RWPE2 (cell line): Measurements from ENCODE around the gene C22orf23.

Experiments used
- ATAC-seq: fragments of 200-7000 bp; cut with Tn5 transposase; 3 replicates; pipeline ENCODE4 v1.9.1; 2021; ENCODE audit warnings: low read depth
- DNase-seq: peaks from one replicate; pipeline ENCODE4 v3.0.0-alpha.2; 2020; ENCODE audit warnings: low spot score
- H3K27ac ChIP-seq: fragments of 450-650 bp; 2 replicates; pipeline ENCODE4 v1.5.1; 2017; ENCODE audit warnings: mild to moderate bottlenecking; ENCODE audit not compliant: poor library complexity, severe bottlenecking
- H3K27me3 ChIP-seq: fragments of 250-450 bp; sonication (Bioruptor Pico); 2 replicates; pipeline ENCODE4 v1.5.1; 2021; ENCODE audit warnings: mild to moderate bottlenecking, moderate library complexity; ENCODE audit not compliant: insufficient read depth, poor library complexity, severe bottlenecking
- H3K36me3 ChIP-seq: fragments of 250-450 bp; sonication (Bioruptor Pico); 2 replicates; pipeline ENCODE4 v1.5.1; 2020; ENCODE audit warnings: low read depth, mild to moderate bottlenecking, moderate library complexity
- H3K4me1 ChIP-seq: fragments of 250-450 bp; sonication (Bioruptor Pico); 2 replicates; pipeline ENCODE4 v1.5.1; 2021; ENCODE audit warnings: mild to moderate bottlenecking, moderate library complexity; ENCODE audit not compliant: insufficient read depth, poor library complexity, severe bottlenecking
- H3K4me3 ChIP-seq: fragments of 250-450 bp; sonication (Bioruptor Pico); 2 replicates; pipeline ENCODE4 v1.5.1; 2021; ENCODE audit warnings: mild to moderate bottlenecking, moderate library complexity; ENCODE audit not compliant: severe bottlenecking
- H3K9me3 ChIP-seq: fragments of 250-450 bp; sonication (Bioruptor Pico); 2 replicates; pipeline ENCODE4 v1.5.1; 2021; ENCODE audit warnings: mild to moderate bottlenecking, moderate library complexity; ENCODE audit not compliant: severe bottlenecking
- CTCF ChIP-seq: fragments of 450-650 bp; IDR thresholded peaks from one replicate; pipeline ENCODE4 v1.5.1; 2017; ENCODE audit warnings: mild to moderate bottlenecking, moderate library complexity; ENCODE audit not compliant: poor library complexity, severe bottlenecking

Gene C22orf23

DNA sequence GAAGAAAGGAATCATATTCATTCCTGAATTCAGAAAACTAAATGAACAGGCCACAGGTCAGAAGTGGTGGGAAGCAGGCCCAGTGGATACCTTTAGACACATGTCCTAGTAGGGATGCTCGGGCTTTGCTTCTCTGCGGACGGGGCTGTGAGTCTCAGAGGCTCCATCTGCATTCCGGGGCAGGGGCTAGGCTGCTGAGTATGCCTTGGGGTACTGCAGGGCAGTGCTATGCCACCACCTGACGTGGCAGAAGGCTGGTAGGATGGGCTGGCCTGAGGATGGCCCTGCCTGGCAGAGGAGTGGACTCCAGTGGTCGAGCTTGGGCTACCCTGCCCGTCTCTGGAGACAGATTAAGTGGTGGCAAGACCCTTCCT is 9.6 kb downstream of the C22orf23 start:
- H3K4me1 ChIP-seq: no peaks in the 10 kb centered on the region
- no peak overlapping the region for H3K4me3 ChIP-seq
- TF ChIP-seq CTCF: no peak
- peaks cover 44% of the 10 kb centered on the region for H3K36me3 ChIP-seq
- no peaks in the 10 kb centered on the region for H3K27me3 ChIP-seq
- H3K9me3 ChIP-seq: no peaks in the 10 kb centered on the region
- ATAC-seq: peak; percentile 13; the same call in 2 of the 3 replicates
- no peak overlapping the region for H3K27ac ChIP-seq
- DNase-seq: no peak

DNA sequence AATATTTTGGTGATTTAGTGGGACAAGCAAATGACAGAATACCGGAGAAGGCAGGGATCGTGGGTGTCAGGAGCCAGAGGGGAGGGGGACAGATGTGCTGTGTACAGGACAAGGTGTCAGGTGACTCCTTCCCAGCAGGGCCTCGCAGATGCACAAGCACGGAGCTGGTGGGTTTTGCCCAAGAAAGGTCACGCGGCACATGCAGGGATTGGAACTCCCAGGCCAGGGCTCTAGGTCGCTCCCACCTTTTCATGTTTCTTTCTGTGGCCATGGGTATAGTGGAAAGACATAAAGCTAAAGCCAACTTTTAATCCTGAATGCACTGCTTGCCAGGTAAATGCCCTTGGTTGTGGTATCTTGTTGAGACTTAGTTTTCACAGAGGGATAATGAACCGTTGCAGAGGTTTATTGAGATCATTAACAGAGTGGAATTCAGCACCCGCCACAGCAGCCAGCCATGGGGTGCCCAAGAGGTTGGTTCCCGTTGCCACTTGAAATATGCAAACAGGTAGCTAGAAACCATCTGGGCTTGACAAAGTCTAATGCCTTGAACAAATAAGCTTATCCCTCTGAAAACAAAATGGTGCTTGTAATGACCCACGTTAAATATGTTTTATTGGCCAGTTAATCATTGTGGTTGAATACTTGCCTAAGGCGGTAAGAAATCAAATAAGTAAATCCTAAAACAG is 10.1 kb downstream of the C22orf23 start:
- H3K27ac ChIP-seq: no peak overlapping the region
- ATAC-seq: no peak
- no peaks in the 10 kb centered on the region for H3K9me3 ChIP-seq
- no peak for DNase-seq
- no peaks in the 10 kb centered on the region for H3K4me1 ChIP-seq
- H3K27me3 ChIP-seq: no peaks in the 10 kb centered on the region
- TF ChIP-seq CTCF: no peak
- peaks cover 49% of the 10 kb centered on the region for H3K36me3 ChIP-seq
- H3K4me3 ChIP-seq: no peak overlapping the region

DNA sequence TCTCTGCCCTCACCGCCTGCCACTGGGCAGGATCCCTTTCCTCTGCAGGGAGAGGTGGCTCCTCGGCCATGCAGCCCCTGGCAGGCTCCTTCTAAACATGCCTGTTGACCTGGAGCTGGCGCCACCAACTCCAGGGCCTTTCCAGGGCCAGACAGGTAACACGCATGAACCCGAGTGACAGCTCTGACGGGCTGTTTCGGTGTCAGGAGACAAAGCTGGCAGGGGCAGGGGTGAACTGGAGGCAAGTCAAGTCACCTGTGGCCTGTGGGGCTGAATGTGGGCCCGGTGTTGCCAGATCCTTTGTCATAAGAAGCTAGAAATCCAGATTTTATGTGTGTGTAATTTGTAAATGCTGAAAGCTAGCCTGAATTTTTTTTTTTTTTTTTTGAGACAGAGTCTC is 11.3 kb downstream of the C22orf23 start:
- ATAC-seq: no peak
- Histone ChIP-seq H3K9me3 (no peaks in the 10 kb centered on the region), H3K36me3 (peaks cover 61% of the 10 kb centered on the region), H3K4me3 (no peak overlapping the region), H3K4me1 (no peaks in the 10 kb centered on the region), H3K27ac (no peak overlapping the region), H3K27me3 (no peaks in the 10 kb centered on the region)
- no peak for TF ChIP-seq CTCF
- no peak for DNase-seq

DNA sequence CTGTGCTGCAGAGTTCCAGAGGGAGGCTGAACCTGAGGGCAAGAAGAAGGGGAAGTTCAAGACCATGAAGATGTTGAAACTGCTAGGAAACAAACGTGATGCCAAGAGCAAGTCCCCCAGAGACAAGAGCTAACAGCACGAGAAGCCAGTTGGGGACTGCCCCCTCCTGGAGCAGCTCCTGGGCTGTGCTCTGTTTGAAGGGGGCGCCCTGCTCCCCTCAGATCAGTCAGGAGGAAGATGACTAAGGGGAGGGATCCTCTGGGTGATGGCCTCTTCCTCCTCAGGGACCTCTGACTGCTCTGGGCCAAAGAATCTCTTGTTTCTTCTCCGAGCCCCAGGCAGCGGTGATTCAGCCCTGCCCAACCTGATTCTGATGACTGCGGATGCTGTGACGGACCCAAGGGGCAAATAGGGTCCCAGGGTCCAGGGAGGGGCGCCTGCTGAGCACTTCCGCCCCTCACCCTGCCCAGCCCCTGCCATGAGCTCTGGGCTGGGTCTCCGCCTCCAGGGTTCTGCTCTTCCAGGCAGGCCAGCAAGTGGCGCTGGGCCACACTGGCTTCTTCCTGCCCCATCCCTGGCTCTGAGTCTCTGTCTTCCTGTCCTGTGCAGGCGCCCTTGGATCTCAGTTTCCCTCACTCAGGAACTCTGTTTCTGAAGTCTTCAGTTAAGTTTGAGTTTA is 12.6 kb downstream of the C22orf23 start:
- Histone ChIP-seq H3K27me3 (no peaks in the 10 kb centered on the region), H3K4me1 (no peaks in the 10 kb centered on the region), H3K9me3 (no peaks in the 10 kb centered on the region), H3K36me3 (peaks cover 74% of the 10 kb centered on the region), H3K4me3 (no peak overlapping the region), H3K27ac (no peak overlapping the region)
- DNase-seq (no peak), ATAC-seq (no peak)
- no peak for TF ChIP-seq CTCF
